ENCODE measurements around the gene E2F8. TPM values are rescaled to one million over a fixed set of nuclear protein-coding genes. Genes with fewer than 3 reads are reported as not detected.

E2F8 gene
- total RNA-seq, 1 experiment from 2014 or later = 10.7 TPM

GRCh38 chr11:19229671-19230070 lies 11.1 kb downstream of the E2F8 start:
- ATAC-seq = no peak
- H3K9me3 Mint-ChIP-seq = no peaks in the 10 kb centered on the region
- H3K36me3 Mint-ChIP-seq = peaks cover 53% of the 10 kb centered on the region
- no peak overlapping the region for H3K4me3 Mint-ChIP-seq
- no peak for DNase-seq (ENCODE audit: low spot score)
- POLR2A ChIA-PET = no interaction called here
- H3K4me1 Mint-ChIP-seq = no peaks in the 10 kb centered on the region
- CTCF ChIA-PET = interaction anchor here (1.2 kb wide), 1 partner anchor 30 kb away, joined by 3 read pairs; no protein-coding TSS in a partner anchor
- H3K27me3 Mint-ChIP-seq (ENCODE audit: low read depth) = no peaks in the 10 kb centered on the region
- no peak overlapping the region for H3K27ac Mint-ChIP-seq
- TF ChIP-seq ZNF416 (CRISPR knock-in tag; IDR thresholded peaks at IDR 0.05) (no peak), RORB (CRISPR knock-in tag; IDR thresholded peaks at IDR 0.05) (no peak), TP53 (CRISPR knock-in tag; IDR thresholded peaks at IDR 0.05) (no peak), GRHL2 (CRISPR knock-in tag; IDR thresholded peaks at IDR 0.05; ENCODE audit: insufficient replicate concordance, severe bottlenecking) (no peak), GTF2I (CRISPR knock-in tag; conservative IDR thresholded peaks at IDR 0.05) (no peak), NFYB (CRISPR knock-in tag; conservative IDR thresholded peaks at IDR 0.05; ENCODE audit: low read depth) (no peak), ATF2 (CRISPR knock-in tag; IDR thresholded peaks at IDR 0.05; ENCODE audit: borderline replicate concordance, low read depth) (no peak), PRRX2 (CRISPR knock-in tag; IDR thresholded peaks at IDR 0.05) (no peak), FOXP4 (CRISPR knock-in tag; IDR thresholded peaks at IDR 0.05) (no peak), ESRRA (CRISPR knock-in tag; IDR thresholded peaks at IDR 0.05; ENCODE audit: borderline replicate concordance) (no peak), ZMAT4 (CRISPR knock-in tag; IDR thresholded peaks at IDR 0.05) (no peak), ZNF263 (CRISPR knock-in tag; IDR thresholded peaks at IDR 0.05; ENCODE audit: low read depth) (no peak), MAX (CRISPR knock-in tag; IDR thresholded peaks at IDR 0.05) (no peak), OVOL2 (CRISPR knock-in tag; IDR thresholded peaks at IDR 0.05; ENCODE audit: borderline replicate concordance) (no peak), JAZF1 (CRISPR knock-in tag; IDR thresholded peaks at IDR 0.05) (no peak), ARID4B (CRISPR knock-in tag; IDR thresholded peaks at IDR 0.05; ENCODE audit: borderline replicate concordance) (no peak), NFATC4 (CRISPR knock-in tag; IDR thresholded peaks at IDR 0.05) (no peak)

GRCh38 chr11:19228968-19229367 lies 11.8 kb downstream of the E2F8 start:
- no peaks in the 10 kb centered on the region for H3K27me3 Mint-ChIP-seq (ENCODE audit: low read depth)
- no peaks in the 10 kb centered on the region for H3K9me3 Mint-ChIP-seq
- ChIA-PET CTCF (interaction anchor here (0.5 kb wide), 1 partner anchor 157 kb away, joined by 3 read pairs; no protein-coding TSS in a partner anchor), POLR2A (no interaction called here)
- H3K4me3 Mint-ChIP-seq = no peak overlapping the region
- no peaks in the 10 kb centered on the region for H3K4me1 Mint-ChIP-seq
- H3K27ac Mint-ChIP-seq = no peak overlapping the region
- DNase-seq (ENCODE audit: low spot score) (no peak), ATAC-seq (no peak)
- peaks cover 50% of the 10 kb centered on the region for H3K36me3 Mint-ChIP-seq
- TF ChIP-seq FOXP4 (CRISPR knock-in tag; IDR thresholded peaks at IDR 0.05) (no peak), STAT6 (CRISPR knock-in tag; conservative IDR thresholded peaks at IDR 0.05; ENCODE audit: low read depth) (no peak), ZNF138 (CRISPR knock-in tag; conservative IDR thresholded peaks at IDR 0.05) (no peak), MXD4 (CRISPR knock-in tag; IDR thresholded peaks at IDR 0.05; ENCODE audit: borderline replicate concordance) (no peak), ZBTB43 (CRISPR knock-in tag; IDR thresholded peaks at IDR 0.05) (no peak)
